Measurements from ENCODE around the gene MPZL1. TPM values are rescaled to one million over a fixed set of nuclear protein-coding genes. Genes with fewer than 3 reads are reported as not detected.

The MPZL1 gene
- total and polyA plus RNA-seq, 2 of the 13 experiments (the other 11 are each of a cell fraction or from before 2014, with no cell fraction given) = 38.0 to 68.7 TPM

DNA sequence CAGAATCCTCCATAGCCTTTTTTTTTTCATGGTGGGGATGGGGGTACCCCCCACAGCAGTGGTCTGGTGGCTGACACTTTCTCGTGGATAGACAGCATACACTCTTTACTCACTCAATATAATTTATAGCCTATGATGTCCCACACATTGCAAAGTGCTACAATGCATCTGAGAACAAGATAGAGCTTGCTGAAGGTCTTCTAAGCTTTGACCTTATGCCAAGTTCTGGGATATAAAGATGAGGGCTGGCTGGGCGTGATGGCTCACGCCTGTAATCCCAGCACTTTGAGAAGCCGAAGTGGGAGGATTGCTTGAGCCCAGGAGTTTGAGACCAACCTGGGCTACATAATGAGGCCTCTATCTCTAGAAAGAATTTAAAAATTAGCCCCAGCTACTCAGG, 78.0 kb downstream of the MPZL1 start:
- Histone ChIP-seq H3K27me3 (ENCODE audit: control insufficient read depth in 1 of 2, insufficient read depth in 2 of 2, low read length in 2 of 2) (no peaks in the 10 kb centered on the region), H3K4me2 (ENCODE audit: low read depth, low read length) (no peak overlapping the region), H3K79me2 (ENCODE audit: insufficient read depth, low read length) (no peaks in the 10 kb centered on the region), H3K9me3 (ENCODE audit: low read length) (no peaks in the 10 kb centered on the region), H4K20me1 (ENCODE audit: insufficient read depth, low read length) (no peaks in the 10 kb centered on the region), H3K9ac (ENCODE audit: insufficient read depth, low read depth, low read length) (no peak overlapping the region), H3K36me3 (replicated peaks in 1 of 2; ENCODE audit: control insufficient read depth in 1 of 2, insufficient read depth in 2 of 2, low read length in 2 of 2) (no peaks in the 10 kb centered on the region), H3K4me3 (replicated peaks in 1 of 3; ENCODE audit: insufficient read depth in 1 of 3, low read depth in 2 of 3, low read length in 3 of 3) (no peak overlapping the region), H3K27ac (ENCODE audit: extremely low read length, insufficient read depth, low read length) (no peak overlapping the region), H2AFZ (ENCODE audit: low read length) (no peak overlapping the region), H3K4me1 (ENCODE audit: insufficient read depth, low read length) (peaks cover 21% of the 10 kb centered on the region)
- no peak for ATAC-seq
- DNase-seq (ENCODE audit: low spot score) = no peak
- ChIA-PET CTCF (ENCODE audit: low intra/inter-chr PET ratio, low total read pairs) (no interaction called here), POLR2A (no interaction called here)
- 50% methylated on average over 4 of the region's 4 CpGs for WGBS (ENCODE audit: low lambda C conversion rate)
- intact Hi-C loops (cut with micrococcal nuclease; ENCODE audit: unreplicated experiment) = loop anchor here (10.0 kb wide), 1 partner anchor 135 kb away; the partner anchor contains the start of genes DCAF6 and MPC2
- TF ChIP-seq NFRKB (IDR thresholded peaks at IDR 0.05) = no peak
- BruUV-seq (replicated peaks) = no TSS peak
- in situ Hi-C loops (cut with HindIII; ENCODE audit: extremely low pct_ligation_motif_present, low pct_unique_long_range_greater_than_20kb) = no loop called here
- no peak for FAIRE-seq

DNA sequence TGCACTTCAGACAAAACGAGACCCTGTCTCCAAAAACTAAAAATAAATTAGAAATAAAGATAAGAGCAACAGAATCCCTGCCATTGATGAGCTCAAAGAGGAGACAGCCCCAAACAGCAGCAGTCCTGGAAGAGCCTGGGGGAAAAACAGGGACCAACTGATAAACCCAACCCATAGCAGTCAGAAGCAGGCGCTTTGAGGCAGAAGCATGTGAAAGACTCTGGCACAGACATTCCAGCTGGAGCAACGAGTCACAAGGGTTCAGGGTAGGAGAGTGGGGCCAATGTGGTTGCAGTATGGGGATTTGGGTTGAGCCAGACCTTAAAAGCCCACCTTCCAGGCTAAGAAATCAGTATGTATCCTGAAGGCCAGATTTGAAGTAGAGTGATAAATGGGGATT, 78.5 kb downstream of the MPZL1 start:
- CTCF ChIA-PET (ENCODE audit: low intra/inter-chr PET ratio, low total read pairs) = no interaction called here
- no peak for FAIRE-seq

More for the DNA sequence above, 78.5 kb downstream of the MPZL1 start:
- in situ Hi-C loops (cut with HindIII; ENCODE audit: extremely low pct_ligation_motif_present, low pct_unique_long_range_greater_than_20kb) = no loop called here
- no peak overlapping the region for H3K4me2 ChIP-seq (ENCODE audit: low read depth, low read length)
- H3K79me2 ChIP-seq (ENCODE audit: insufficient read depth, low read length) = no peaks in the 10 kb centered on the region
- no peaks in the 10 kb centered on the region for H4K20me1 ChIP-seq (ENCODE audit: insufficient read depth, low read length)
- intact Hi-C loops (cut with micrococcal nuclease; ENCODE audit: unreplicated experiment) = loop anchor here (10.0 kb wide), 1 partner anchor 135 kb away; the partner anchor contains the start of genes DCAF6 and MPC2
- TF ChIP-seq NPAS2 (CRISPR knock-in tag; IDR thresholded peaks at IDR 0.05; ENCODE audit: borderline replicate concordance) = no peak
- no peak for TF ChIP-seq REL (CRISPR knock-in tag; conservative IDR thresholded peaks at IDR 0.05)
- no peak for TF ChIP-seq JUND (CRISPR knock-in tag; IDR thresholded peaks at IDR 0.05)
- no peak overlapping the region for H3K27ac ChIP-seq (ENCODE audit: extremely low read length, insufficient read depth, low read length)
- POLR2A ChIA-PET = no interaction called here
- DNase-seq (ENCODE audit: low spot score) (no peak), ATAC-seq (no peak)
- WGBS (ENCODE audit: low lambda C conversion rate) = 51% methylated on average over 3 of the region's 3 CpGs
- BruUV-seq (replicated peaks) = no TSS peak
- H3K36me3 ChIP-seq (replicated peaks in 1 of 2; ENCODE audit: control insufficient read depth in 1 of 2, insufficient read depth in 2 of 2, low read length in 2 of 2) = no peaks in the 10 kb centered on the region
- H2AFZ ChIP-seq (ENCODE audit: low read length) = no peak overlapping the region
- no peak overlapping the region for H3K4me3 ChIP-seq (replicated peaks in 1 of 3; ENCODE audit: insufficient read depth in 1 of 3, low read depth in 2 of 3, low read length in 3 of 3)
- H3K4me1 ChIP-seq (ENCODE audit: insufficient read depth, low read length) = peaks cover 26% of the 10 kb centered on the region
- no peaks in the 10 kb centered on the region for H3K9me3 ChIP-seq (ENCODE audit: low read length)
- no peak overlapping the region for H3K9ac ChIP-seq (ENCODE audit: insufficient read depth, low read depth, low read length)
- H3K27me3 ChIP-seq (ENCODE audit: control insufficient read depth in 1 of 2, insufficient read depth in 2 of 2, low read length in 2 of 2) = no peaks in the 10 kb centered on the region
